Stimulated activated CD4-positive, alpha-beta T cell treated with anti-CD3 and anti-CD28 coated beads, Interleukin-4, amount 100 ng/mL, for 48 hours (primary cell): ENCODE results near the gene OSBPL1A.

ENCODE experiments used
- DNase-seq, 2 donors: peaks; one replicate each; pipeline ENCODE4 v3.0.0-alpha.2; 2020; ENCODE audit warnings: low read depth in 2 of 2

Gene OSBPL1A

GRCh38 chr18:24397694-24398368 lies at the start of gene OSBPL1A:
TSS of gene OSBPL1A (minus strand) at chr18:24397824. CDS start at chr18:24377533, 20,291 bp downstream.
- DNase-seq: peak; percentile 68 to 78

- DNase-seq: no peak
These were observed 49.4 kb upstream of the OSBPL1A start for GRCh38 chr18:24446953-24447538.

- no peak for DNase-seq
These were observed 48.8 kb upstream of the OSBPL1A start for GRCh38 chr18:24446453-24446852.

GRCh38 chr18:24443870-24444269 lies 46.2 kb upstream of the OSBPL1A start:
- no peak for DNase-seq

GRCh38 chr18:24436939-24437338 lies 39.3 kb upstream of the OSBPL1A start:
- DNase-seq: no peak

GRCh38 chr18:24432618-24433017 lies 35.0 kb upstream of the OSBPL1A start:
- DNase-seq: no peak

GRCh38 chr18:24429188-24429587 lies 31.6 kb upstream of the OSBPL1A start:
- DNase-seq: no peak

GRCh38 chr18:24428709-24429108 lies 31.1 kb upstream of the OSBPL1A start:
- DNase-seq: no peak

GRCh38 chr18:24427484-24427883 lies 29.9 kb upstream of the OSBPL1A start:
- DNase-seq: no peak

GRCh38 chr18:24426398-24427294 lies 29.0 kb upstream of the OSBPL1A start, which contains the start of gene IMPACT:
TSS of gene IMPACT (plus strand) at chr18:24426670. CDS start at chr18:24426757, 87 bp downstream.
- DNase-seq: peak; percentile 68 to 73

- no peak for DNase-seq
These were observed 28.4 kb upstream of the OSBPL1A start for GRCh38 chr18:24426073-24426397.

- DNase-seq: no peak
These were observed 24.2 kb upstream of the OSBPL1A start for GRCh38 chr18:24421831-24422230.

GRCh38 chr18:24420551-24420950 lies 22.9 kb upstream of the OSBPL1A start:
- no peak for DNase-seq

- DNase-seq: no peak
These were observed 19.9 kb upstream of the OSBPL1A start for GRCh38 chr18:24417480-24417879.

GRCh38 chr18:24414349-24415003 lies 16.9 kb upstream of the OSBPL1A start:
- DNase-seq: peak; percentile 15 to 36

- DNase-seq: no peak
These were observed 15.5 kb upstream of the OSBPL1A start for GRCh38 chr18:24413148-24413547.

- no peak for DNase-seq
These were observed 10.9 kb upstream of the OSBPL1A start for GRCh38 chr18:24408496-24408895.

- DNase-seq: no peak
These were observed 7.0 kb upstream of the OSBPL1A start for GRCh38 chr18:24404591-24404990.

GRCh38 chr18:24403076-24403475 lies 5.5 kb upstream of the OSBPL1A start:
- no peak for DNase-seq

- DNase-seq: no peak
These were observed 4.7 kb upstream of the OSBPL1A start for GRCh38 chr18:24402209-24402785.

GRCh38 chr18:24400587-24400986 lies 3.0 kb upstream of the OSBPL1A start:
- DNase-seq: no peak

- no peak for DNase-seq
These were observed 916 bp upstream of the OSBPL1A start for GRCh38 chr18:24398540-24398939.
